ENCODE results near the gene STK16. TPM values are rescaled to one million over a fixed set of nuclear protein-coding genes. Genes with fewer than 3 reads are reported as not detected.

STK16 gene
- polyA plus RNA-seq, 3 donors from 2014 or later: 26.8 to 35.3 (median 27.6) TPM

DNA sequence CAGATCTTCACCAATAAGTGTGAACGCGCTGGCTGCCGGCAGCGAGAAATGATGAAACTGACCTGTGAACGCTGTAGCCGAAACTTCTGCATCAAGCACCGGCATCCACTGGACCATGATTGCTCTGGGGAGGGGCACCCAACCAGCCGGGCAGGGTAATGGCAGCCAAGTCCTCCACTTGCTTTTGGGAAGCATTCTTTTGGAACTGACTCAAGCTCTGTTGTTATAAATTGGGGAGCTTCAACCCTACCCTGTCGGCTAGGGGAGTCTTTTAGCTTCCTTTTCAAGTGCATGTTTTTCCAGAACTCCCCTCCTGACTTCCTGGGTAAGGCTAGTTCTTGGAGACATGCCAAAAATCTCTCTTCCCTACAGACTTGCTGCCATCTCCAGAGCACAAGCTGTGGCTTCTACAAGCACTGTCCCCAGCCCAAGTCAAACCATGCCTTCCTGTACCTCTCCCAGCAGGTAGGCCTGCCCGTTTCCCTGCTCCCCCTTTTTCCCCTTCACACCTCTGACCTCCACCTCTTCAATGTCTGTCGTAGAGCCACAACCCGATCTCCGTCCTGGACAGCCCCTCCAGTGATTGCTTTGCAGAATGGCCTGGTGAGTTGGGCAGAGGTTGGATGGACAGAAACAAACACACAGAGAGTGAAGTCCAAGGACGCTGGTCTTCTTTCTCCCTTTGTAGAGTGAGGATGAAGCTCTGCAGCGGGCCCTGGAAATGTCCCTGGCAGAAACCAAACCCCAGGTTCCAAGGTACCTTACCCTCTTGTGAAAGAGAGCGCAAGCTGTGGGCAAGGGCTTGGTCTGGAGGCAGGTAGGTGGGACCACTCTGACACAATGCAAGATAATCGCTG is 37.2 kb upstream of the STK16 start:
- Mint-ChIP-seq H3K36me3 (peaks cover 0 to 10% (median 0%) of the 10 kb centered on the region in 3 donors), H3K4me3 (peak overlapping the region; percentile 89 to 98 (median 91)), H3K9me3 (peaks cover 0 to 1% (median 0%) of the 10 kb centered on the region in 6 donors), H3K4me1 (peaks cover 39 to 50% of the 10 kb centered on the region in 2 donors), H3K27ac (peak overlapping the region; percentile 75 to 96 (median 86)), H3K27me3 (ENCODE audit: low read depth in 3 of 3) (peaks cover 0 to 6% (median 0%) of the 10 kb centered on the region in 3 donors)
- DNase-seq: no peak

DNA sequence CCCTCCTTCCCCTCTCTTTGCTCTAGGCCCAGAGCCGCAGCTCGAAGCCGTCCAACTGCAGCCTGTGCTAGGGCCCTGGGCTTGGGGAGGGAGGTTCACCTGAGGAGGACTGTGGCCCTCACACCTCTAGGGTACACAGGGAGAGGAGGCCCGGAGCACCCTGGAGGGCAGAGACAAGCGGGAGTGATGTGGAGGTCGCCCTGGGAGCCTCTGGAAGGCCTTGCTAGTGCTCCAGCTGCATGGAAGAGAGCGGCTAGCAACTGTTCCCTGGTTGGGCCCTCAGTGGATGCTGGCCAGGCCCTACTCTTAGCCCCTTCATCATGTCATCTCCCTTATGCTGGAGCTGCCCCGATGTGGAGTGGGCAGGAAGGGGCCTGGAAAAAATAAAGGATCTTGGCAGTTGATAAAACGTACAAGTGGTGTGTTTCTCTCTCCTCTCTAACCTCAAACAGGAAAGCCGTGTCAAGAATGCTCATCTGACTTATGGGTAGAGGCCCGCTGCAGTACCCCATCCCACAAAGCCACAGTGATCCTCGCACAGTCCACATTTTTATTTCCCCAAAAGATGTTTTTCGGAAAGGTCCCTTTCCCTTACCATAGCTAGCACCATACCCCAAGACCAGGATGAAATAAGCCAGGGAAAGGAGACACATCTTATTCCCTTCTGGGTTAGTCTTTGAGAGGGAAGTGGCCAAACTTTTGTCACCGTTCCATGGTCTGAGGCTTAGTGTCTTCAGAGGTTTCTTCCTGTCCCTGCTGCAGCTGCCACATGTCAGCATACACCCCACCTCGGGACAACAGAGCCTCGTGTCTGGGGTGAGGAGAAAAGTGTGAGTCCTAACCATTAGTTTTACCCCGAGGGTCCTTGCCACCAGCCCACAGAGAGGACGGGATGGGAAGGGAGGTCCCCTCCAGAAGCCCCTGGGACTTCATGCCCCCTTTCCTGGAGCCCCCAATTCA is 35.8 kb upstream of the STK16 start:
- DNase-seq: no peak
- Mint-ChIP-seq H3K4me1 (peaks cover 39 to 50% of the 10 kb centered on the region in 2 donors), H3K27ac (peak overlapping the region; percentile 75 to 90 (median 86)), H3K36me3 (peaks cover 0 to 10% (median 0%) of the 10 kb centered on the region in 3 donors), H3K9me3 (peaks cover 0 to 1% (median 0%) of the 10 kb centered on the region in 6 donors), H3K4me3 (peak overlapping the region; percentile 14 to 61 (median 48)), H3K27me3 (ENCODE audit: low read depth in 3 of 3) (peaks cover 0 to 8% (median 0%) of the 10 kb centered on the region in 3 donors)

DNA sequence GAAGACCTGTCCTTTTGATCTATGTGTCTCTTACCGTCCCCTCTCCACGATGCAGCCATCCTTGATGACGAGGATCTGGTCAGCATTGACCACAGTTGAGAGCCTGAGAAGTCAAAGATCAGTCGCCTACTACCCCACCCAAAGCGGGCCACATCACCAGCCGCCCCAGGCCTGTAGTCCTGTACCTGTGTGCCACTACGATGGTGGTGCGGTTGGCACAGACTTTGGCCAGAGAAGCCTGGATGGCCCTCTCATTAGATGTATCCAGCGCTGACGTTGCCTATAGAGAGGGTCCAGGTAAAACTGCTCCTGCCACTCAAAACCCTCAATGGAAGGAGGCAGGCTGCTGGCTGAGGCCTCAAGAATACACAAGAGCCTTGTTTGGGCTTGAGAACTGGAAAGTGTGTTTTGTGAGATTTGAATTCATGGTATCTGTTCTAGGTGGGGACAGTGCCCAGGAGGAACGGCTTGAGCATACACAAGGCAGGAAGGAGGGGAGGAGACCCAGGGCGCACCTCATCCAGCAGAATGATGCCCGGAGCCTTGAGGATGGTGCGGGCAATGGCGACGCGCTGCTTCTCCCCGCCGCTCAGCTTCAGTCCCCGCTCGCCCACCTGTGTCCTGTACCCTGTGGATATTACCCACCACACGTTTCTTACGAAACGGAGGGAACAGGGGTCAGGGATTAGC is 34.9 kb upstream of the STK16 start:
- H3K36me3 Mint-ChIP-seq: peaks cover 0 to 10% (median 0%) of the 10 kb centered on the region in 3 donors
- peaks cover 0 to 6% (median 0%) of the 10 kb centered on the region in 3 donors for H3K27me3 Mint-ChIP-seq (ENCODE audit: low read depth in 3 of 3)
- H3K9me3 Mint-ChIP-seq: peaks cover 0 to 1% (median 0%) of the 10 kb centered on the region in 6 donors
- H3K4me1 Mint-ChIP-seq: peaks cover 39 to 50% of the 10 kb centered on the region in 2 donors
- H3K4me3 Mint-ChIP-seq: peak overlapping the region in 1 of 5 donors; percentile 27
- peak overlapping the region; percentile 75 to 92 (median 86) for H3K27ac Mint-ChIP-seq
- DNase-seq: no peak

DNA sequence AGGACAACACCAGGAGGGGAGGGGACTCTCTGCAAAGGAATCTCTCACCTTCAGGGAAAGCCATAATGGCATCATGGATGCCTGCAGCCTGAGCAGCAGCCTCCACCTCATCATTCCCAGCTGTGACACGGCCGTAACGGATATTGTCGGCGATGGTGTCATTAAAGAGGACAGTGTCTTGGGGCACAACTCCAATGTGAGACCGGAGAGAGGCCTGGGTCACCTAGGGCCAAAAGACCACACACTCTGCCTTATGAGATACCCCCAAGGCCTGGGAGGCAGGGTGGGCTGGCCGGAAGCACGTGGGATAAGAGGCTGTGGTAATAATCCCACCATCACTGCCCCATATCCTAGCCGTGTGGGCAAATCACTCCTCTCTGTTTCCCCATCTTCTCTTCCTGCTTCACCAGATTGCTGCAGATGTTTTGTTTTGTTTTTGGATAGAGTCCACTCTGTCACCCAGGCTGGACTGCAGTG is 34.4 kb upstream of the STK16 start:
- H3K36me3 Mint-ChIP-seq: peaks cover 0 to 10% (median 0%) of the 10 kb centered on the region in 3 donors
- peaks cover 38 to 49% of the 10 kb centered on the region in 2 donors for H3K4me1 Mint-ChIP-seq
- peaks cover 0 to 6% (median 0%) of the 10 kb centered on the region in 3 donors for H3K27me3 Mint-ChIP-seq (ENCODE audit: low read depth in 3 of 3)
- H3K27ac Mint-ChIP-seq: peak overlapping the region; percentile 89 to 95 (median 92)
- no peak for DNase-seq
- peak overlapping the region in 3 of 5 donors; percentile 70 to 72 (median 71) for H3K4me3 Mint-ChIP-seq
- peaks cover 0 to 1% (median 0%) of the 10 kb centered on the region in 6 donors for H3K9me3 Mint-ChIP-seq

DNA sequence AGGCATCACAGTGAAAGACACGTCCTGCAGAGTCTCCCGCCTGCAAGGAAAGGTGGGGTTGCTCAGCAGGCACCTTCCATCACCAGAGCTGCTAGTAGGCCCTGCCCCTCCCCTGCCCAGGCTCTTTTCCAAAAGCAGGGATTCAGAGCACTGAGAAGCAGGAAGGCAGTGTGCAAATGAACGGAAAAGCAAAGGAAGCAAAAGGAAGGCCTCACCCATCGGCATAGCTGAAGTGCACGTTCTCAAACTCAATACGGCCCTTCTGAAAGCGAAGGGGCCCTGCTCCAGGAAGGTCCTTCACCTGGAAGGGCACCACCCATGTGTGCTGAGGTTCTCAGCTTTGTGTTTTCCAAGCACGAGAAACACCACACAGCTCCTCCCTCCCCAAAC is 32.3 kb upstream of the STK16 start:
- Mint-ChIP-seq H3K27ac (no peak overlapping the region), H3K36me3 (peaks cover 0 to 10% (median 0%) of the 10 kb centered on the region in 3 donors), H3K4me3 (no peak overlapping the region), H3K9me3 (peaks cover 0 to 1% (median 0%) of the 10 kb centered on the region in 6 donors), H3K4me1 (peaks cover 34 to 41% of the 10 kb centered on the region in 2 donors), H3K27me3 (ENCODE audit: low read depth in 3 of 3) (peaks cover 4 to 7% (median 6%) of the 10 kb centered on the region in 3 donors)
- DNase-seq: no peak

GRCh38 chr2:219213486-219214071 is 31.7 kb upstream of the STK16 start:
- Mint-ChIP-seq H3K9me3 (peaks cover 0 to 1% (median 0%) of the 10 kb centered on the region in 6 donors), H3K27me3 (ENCODE audit: low read depth in 3 of 3) (peaks cover 4 to 8% (median 8%) of the 10 kb centered on the region in 3 donors), H3K27ac (peak overlapping the region in 1 of 6 donors; percentile 27), H3K4me1 (peaks cover 32 to 39% of the 10 kb centered on the region in 2 donors), H3K36me3 (peaks cover 0 to 6% (median 0%) of the 10 kb centered on the region in 3 donors), H3K4me3 (no peak overlapping the region)
- no peak for DNase-seq

DNA sequence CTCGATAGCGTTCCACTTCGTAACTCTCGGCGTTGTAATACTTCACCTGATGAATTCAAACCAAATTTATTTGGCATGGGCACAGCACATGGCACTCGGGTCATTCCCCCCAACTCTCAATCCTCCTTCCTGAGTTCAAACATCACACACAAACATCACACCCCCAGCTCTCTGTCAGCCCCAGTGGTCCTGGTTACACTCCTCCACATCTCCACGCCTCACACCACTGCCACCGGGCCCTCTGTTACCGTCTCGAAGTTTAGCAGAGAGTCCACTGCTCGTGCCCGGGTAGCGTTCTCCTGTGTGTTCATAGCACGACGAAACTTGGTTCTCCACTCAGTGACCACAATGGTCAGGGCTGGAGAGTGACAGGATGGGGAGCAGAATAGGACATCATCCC is 31.1 kb upstream of the STK16 start:
- no peak for DNase-seq
- H3K9me3 Mint-ChIP-seq: peaks cover 0 to 1% (median 0%) of the 10 kb centered on the region in 6 donors
- H3K27me3 Mint-ChIP-seq (ENCODE audit: low read depth in 3 of 3): peaks cover 7 to 8% (median 8%) of the 10 kb centered on the region in 3 donors
- peak overlapping the region in 1 of 6 donors; percentile 27 for H3K27ac Mint-ChIP-seq
- H3K36me3 Mint-ChIP-seq: peaks cover 0 to under 1% (median 0%) of the 10 kb centered on the region in 3 donors
- H3K4me3 Mint-ChIP-seq: no peak overlapping the region
- peaks cover 35 to 37% of the 10 kb centered on the region in 2 donors for H3K4me1 Mint-ChIP-seq

DNA sequence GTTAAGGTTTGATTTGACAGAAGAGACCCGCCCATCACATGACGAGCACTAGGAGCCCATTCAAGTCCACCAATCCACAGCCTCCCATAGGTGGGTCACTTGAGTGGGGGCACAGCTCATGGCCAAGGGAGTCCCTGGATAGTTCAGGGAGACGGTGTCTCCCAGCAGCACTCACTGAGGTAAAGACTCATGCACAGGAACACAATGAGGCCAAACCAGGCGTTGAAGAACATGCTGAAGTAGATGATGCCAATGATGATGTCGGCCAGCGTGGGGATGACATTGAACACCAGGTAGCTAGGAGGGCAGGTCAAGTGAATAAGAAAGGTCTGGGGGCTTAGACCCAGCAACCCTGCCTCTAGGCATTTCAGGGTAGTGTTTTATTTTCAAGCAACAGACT is 30.5 kb upstream of the STK16 start:
- H3K27ac Mint-ChIP-seq: no peak overlapping the region
- no peak overlapping the region for H3K4me3 Mint-ChIP-seq
- peaks cover 0 to 1% (median 0%) of the 10 kb centered on the region in 6 donors for H3K9me3 Mint-ChIP-seq

GRCh38 chr2:219215871-219216534 is 29.3 kb upstream of the STK16 start:
- peaks cover 0 to 3% (median 0%) of the 10 kb centered on the region in 3 donors for H3K36me3 Mint-ChIP-seq
- no peak overlapping the region for H3K27ac Mint-ChIP-seq
- DNase-seq: no peak
- peaks cover 24 to 27% of the 10 kb centered on the region in 2 donors for H3K4me1 Mint-ChIP-seq
- peaks cover 8 to 11% (median 9%) of the 10 kb centered on the region in 3 donors for H3K27me3 Mint-ChIP-seq (ENCODE audit: low read depth in 3 of 3)
- H3K4me3 Mint-ChIP-seq: no peak overlapping the region
- peaks cover 0 to 1% (median 0%) of the 10 kb centered on the region in 6 donors for H3K9me3 Mint-ChIP-seq

More for the DNA sequence above, 30.5 kb upstream of the STK16 start:
- peaks cover 0 to 3% (median 0%) of the 10 kb centered on the region in 3 donors for H3K36me3 Mint-ChIP-seq
- peaks cover 33 to 37% of the 10 kb centered on the region in 2 donors for H3K4me1 Mint-ChIP-seq
- peaks cover 8 to 11% (median 9%) of the 10 kb centered on the region in 3 donors for H3K27me3 Mint-ChIP-seq (ENCODE audit: low read depth in 3 of 3)
- no peak for DNase-seq

DNA sequence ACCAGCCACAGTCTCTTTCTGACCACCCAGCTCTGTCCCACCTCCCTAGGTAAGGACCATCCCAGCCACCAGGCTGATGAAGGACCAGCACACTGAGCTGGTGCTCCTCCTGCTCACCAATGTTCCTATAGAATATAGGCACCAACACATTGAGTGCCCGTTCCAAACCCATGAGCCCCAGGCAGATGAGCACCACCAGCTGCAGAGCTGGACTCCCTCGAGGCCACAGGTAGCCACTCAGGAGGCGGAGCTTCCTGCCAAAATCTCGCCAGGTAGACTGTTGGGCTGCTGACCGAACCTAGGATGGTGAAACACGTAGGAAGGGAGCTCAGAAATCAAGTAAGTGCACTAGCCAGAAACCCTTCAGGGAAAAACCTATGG is 28.8 kb upstream of the STK16 start:
- H3K4me3 Mint-ChIP-seq: peak overlapping the region in 2 of 5 donors; percentile 39 to 43
- H3K9me3 Mint-ChIP-seq: peaks cover 0 to 1% (median 0%) of the 10 kb centered on the region in 6 donors
- no peak for DNase-seq
- H3K27me3 Mint-ChIP-seq (ENCODE audit: low read depth in 3 of 3): peaks cover 8 to 11% (median 9%) of the 10 kb centered on the region in 3 donors
- no peak overlapping the region for H3K27ac Mint-ChIP-seq
- peaks cover 3 to 7% (median 4%) of the 10 kb centered on the region in 3 donors for H3K36me3 Mint-ChIP-seq
- peaks cover 19 to 22% of the 10 kb centered on the region in 2 donors for H3K4me1 Mint-ChIP-seq

GRCh38 chr2:219218217-219218731 is 27.0 kb upstream of the STK16 start:
- peaks cover 8 to 13% (median 9%) of the 10 kb centered on the region in 3 donors for H3K27me3 Mint-ChIP-seq (ENCODE audit: low read depth in 3 of 3)
- peaks cover 17 to 20% of the 10 kb centered on the region in 2 donors for H3K4me1 Mint-ChIP-seq
- peak overlapping the region; percentile 78 to 89 (median 82) for H3K4me3 Mint-ChIP-seq
- H3K9me3 Mint-ChIP-seq: peaks cover 0 to 1% (median 0%) of the 10 kb centered on the region in 6 donors
- peak overlapping the region; percentile 55 to 94 (median 73) for H3K27ac Mint-ChIP-seq
- DNase-seq: no peak
- H3K36me3 Mint-ChIP-seq: peaks cover 5 to 18% (median 8%) of the 10 kb centered on the region in 3 donors
